Activated T-helper 9 cell treated with anti-CD3 and anti-CD28 coated beads, Interleukin-2, amount 50 U/mL, for 16 hours (primary cell): ENCODE measurements around the gene SYT7.
A peak's percentile ranks its signal among the peaks of the same experiment; 100 is the strongest.
"Not testable (repeated sequence)": the region's sequence is repeated elsewhere in the genome, so short reads cannot be mapped to it uniquely, and the experiment has no call there.

Source experiments
- DNase-seq: peaks from one replicate; pipeline ENCODE4 v3.0.0-alpha.2; 2020; ENCODE audit warnings: low read depth

The SYT7 gene

GRCh38 chr11:61497473-61497872 is 83.4 kb downstream of the SYT7 start:
- no peak for DNase-seq

- no peak for DNase-seq
These were observed 84.1 kb downstream of the SYT7 start for GRCh38 chr11:61496602-61497400.

GRCh38 chr11:61495801-61496601 is 84.9 kb downstream of the SYT7 start:
- no peak for DNase-seq

- DNase-seq = no peak
These were observed 86.4 kb downstream of the SYT7 start for GRCh38 chr11:61494381-61494961.

- DNase-seq = no peak
These were observed 89.0 kb downstream of the SYT7 start for GRCh38 chr11:61491736-61492395.

- no peak for DNase-seq
These were observed 90.8 kb downstream of the SYT7 start for GRCh38 chr11:61489833-61490721.

- DNase-seq = no peak
These were observed 92.1 kb downstream of the SYT7 start for GRCh38 chr11:61488651-61489291.

- no peak for DNase-seq
These were observed 93.4 kb downstream of the SYT7 start for GRCh38 chr11:61487342-61488025.

- no peak for DNase-seq
These were observed 94.1 kb downstream of the SYT7 start for GRCh38 chr11:61486779-61487178.

- DNase-seq = no peak
These were observed 94.8 kb downstream of the SYT7 start for GRCh38 chr11:61486011-61486620.

GRCh38 chr11:61485080-61485479 is 95.8 kb downstream of the SYT7 start:
- no peak for DNase-seq

GRCh38 chr11:61484541-61484940 is 96.3 kb downstream of the SYT7 start:
- no peak for DNase-seq

- DNase-seq = no peak
These were observed 98.4 kb downstream of the SYT7 start for GRCh38 chr11:61482513-61482912.

- DNase-seq = no peak
These were observed 99.1 kb downstream of the SYT7 start for GRCh38 chr11:61481806-61482205.

- DNase-seq = no peak
These were observed 99.9 kb downstream of the SYT7 start for GRCh38 chr11:61480994-61481335.

- no peak for DNase-seq
These were observed 100.4 kb downstream of the SYT7 start for GRCh38 chr11:61480261-61480993.

GRCh38 chr11:61479360-61480058 is 101.4 kb downstream of the SYT7 start:
- not testable (repeated sequence) for DNase-seq

- DNase-seq = peak; percentile 30
These were observed 103.1 kb downstream of the SYT7 start for GRCh38 chr11:61477727-61478148.

- DNase-seq = no peak
These were observed 103.8 kb downstream of the SYT7 start for GRCh38 chr11:61477126-61477525.
